Measurements from ENCODE around the gene MACROD2.

DNA sequence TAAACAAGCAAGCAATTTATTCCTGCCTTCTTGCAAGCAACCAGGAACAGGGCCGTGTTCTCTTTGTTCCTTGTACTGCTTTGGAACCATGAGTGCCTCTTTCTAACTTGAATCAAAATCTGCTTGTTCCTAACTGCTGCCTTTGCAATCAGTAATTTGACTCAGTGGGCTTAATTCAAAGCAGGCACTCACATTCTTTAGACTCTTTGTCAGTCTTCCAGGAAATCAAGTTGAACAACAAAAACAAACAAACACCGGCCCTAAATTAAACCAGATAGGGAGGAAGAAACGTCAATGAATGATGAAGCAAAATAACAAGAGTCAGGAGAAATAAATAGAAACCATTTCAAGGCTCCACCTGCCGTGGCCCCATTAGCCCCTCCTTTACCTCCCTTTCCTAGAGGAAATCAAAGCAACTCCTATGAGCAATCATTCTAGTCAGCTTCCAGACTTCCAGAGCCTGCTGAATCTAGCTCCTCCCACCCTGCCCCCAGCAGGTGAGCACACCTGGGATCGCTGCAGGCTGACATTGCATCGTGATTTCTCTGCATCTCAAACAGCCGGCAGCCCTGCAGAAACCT, 924.3 kb downstream of the MACROD2 start:
- TF ChIP-seq ZFX (IDR thresholded peaks at IDR 0.05), result no peak
- TF ChIP-seq, protein P1, sequence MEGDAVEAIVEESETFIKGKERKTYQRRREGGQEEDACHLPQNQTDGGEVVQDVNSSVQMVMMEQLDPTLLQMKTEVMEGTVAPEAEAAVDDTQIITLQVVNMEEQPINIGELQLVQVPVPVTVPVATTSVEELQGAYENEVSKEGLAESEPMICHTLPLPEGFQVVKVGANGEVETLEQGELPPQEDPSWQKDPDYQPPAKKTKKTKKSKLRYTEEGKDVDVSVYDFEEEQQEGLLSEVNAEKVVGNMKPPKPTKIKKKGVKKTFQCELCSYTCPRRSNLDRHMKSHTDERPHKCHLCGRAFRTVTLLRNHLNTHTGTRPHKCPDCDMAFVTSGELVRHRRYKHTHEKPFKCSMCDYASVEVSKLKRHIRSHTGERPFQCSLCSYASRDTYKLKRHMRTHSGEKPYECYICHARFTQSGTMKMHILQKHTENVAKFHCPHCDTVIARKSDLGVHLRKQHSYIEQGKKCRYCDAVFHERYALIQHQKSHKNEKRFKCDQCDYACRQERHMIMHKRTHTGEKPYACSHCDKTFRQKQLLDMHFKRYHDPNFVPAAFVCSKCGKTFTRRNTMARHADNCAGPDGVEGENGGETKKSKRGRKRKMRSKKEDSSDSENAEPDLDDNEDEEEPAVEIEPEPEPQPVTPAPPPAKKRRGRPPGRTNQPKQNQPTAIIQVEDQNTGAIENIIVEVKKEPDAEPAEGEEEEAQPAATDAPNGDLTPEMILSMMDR (conservative IDR thresholded peaks at IDR 0.05), result no peak
